ENCODE results near the gene ODF2. TPM values are rescaled to one million over a fixed set of nuclear protein-coding genes. Genes with fewer than 3 reads are reported as not detected.
A peak's percentile ranks its signal among the peaks of the same experiment; 100 is the strongest.
"Not testable (repeated sequence)": the region's sequence is repeated elsewhere in the genome, so short reads cannot be mapped to it uniquely, and the experiment has no call there.

Gene ODF2
- 19.8 and 36.9 TPM in 2 replicates for total RNA-seq

DNA sequence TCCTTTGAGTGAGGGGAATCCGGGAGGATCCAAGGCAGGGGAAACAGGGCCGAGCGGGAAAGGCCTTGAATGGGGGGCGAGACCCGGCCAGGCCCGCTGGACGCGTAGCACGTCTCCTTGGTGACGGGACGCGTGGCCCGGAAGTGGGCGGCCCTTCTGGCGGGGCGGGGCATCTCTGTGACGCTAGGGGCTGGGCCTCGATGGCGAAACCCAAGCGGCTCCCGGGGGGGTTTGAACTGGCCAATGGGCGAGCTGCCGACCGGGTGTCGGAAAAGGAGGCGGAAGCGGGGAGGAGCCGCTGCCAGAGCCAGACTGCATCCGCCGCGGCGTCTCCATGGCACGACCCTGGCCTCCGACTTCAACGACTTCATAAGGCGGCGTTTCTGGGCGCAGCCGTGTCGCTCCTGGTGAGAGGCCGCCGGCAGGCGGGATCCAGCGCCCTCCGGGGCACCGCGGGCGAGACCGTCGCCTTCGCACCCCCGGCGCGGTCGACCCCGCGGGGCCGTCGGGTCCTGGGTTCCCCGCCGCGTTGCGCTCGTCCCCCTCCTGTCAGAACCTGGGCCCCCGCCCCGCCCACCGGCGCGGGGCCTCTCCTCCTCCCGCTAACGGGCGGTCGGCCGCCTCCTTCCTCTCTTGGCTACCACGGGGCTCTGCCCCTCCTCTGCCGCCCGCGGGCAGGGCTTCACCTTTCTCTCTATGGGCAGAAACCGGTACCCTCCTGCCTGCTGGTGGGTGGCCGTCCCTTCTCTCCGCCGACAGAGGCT lies at the start of gene ODF2:
Gene ODF2, plus strand, starts transcription at position 158 of the 764 bp plus-strand sequence. Its CDS starts 86 bp downstream, at position 244.
- DNase-seq (ENCODE audit: extremely low read depth, low read depth, low spot score), result peak; percentile 45

DNA sequence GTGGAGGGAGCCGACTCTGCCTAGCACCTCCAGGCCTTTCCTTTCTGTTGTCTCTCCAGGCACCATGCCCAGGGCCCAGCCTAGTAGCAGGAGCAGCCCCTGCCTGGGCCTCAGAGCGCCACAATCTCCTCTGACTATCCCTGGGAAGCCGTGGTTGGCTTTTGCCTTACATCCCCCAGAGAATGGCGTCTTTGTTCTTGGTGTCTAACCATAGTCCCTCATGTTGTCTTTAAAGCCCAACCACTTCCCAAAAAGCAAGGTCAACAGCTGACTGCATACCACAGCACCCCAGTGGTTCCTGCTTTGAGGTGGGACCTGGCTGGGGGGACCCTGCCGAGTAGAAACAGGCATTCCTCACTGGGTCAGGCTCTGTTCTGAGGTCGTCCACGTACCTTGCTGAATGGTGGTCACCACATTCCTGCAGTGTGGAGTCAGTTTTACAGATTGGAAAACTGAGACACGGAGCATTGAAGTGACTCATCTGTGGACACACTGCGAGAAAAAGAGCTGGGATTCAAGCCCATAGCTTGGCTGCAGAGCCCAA lies 48.9 kb upstream of the ODF2 start:
- no peak for DNase-seq (ENCODE audit: extremely low read depth, low read depth, low spot score)

DNA sequence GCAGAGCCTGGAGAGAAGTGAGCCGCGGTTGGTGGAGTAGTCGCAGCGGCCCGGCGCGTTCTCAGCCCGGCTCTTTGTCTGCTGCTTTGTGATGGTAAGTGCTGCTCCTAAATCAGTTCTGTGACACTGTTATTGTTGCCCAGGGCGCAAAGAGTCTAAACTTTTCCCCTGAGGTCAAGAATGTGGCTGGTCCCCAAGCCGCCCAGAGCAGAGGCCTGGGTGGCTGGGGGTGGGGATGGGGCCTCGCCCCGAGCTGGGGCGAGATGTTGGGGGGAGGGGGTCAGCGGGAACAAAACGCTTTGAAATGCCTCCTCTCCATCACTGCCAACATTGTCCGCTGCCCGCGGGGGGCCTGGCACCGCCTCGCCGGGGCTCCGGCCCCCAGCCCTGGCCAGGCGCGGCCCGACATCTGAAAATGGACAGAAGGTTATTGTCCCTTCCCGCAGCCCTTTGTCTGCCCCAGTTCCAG lies 46.8 kb upstream of the ODF2 start:
- DNase-seq (ENCODE audit: extremely low read depth, low read depth, low spot score), result no peak

DNA sequence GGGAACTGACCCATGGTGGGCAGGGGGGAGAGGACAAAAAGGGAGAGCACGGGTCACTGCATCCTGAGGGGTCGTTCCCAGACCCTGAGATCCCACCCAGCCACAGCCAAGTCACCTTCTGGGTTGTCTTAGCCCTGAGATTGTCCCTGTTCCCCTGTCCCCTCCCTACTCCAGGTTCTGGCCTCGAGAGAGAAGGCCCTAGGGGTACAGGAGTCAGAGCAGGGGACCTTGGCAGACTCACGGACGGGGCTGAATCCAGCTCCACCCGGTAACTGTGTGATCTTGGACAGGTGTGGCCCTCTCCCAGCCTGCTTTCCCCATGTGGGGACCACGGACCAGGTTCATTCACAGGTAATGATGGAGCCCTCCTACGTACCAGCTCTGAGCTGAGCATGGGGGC lies 46.4 kb upstream of the ODF2 start:
- no peak for DNase-seq (ENCODE audit: extremely low read depth, low read depth, low spot score)

DNA sequence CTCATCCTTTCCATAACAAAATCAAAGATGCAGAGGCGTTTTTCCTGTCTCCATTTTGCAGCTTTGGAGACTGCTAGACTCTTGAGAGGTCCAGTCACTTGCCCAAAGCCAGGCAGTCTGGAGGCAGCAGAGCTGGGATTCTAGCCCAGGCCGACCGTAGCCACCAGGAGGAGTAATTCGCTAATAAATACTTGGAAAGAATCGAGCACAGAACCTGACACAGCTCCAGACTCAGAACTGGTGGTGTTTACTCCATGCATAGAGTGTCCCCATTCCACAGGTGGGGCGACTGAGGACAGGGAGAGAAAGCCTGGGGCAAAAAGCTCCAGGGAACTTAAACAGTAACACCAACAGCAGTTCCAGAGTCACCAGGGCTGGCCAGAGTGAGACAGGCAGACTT lies 45.8 kb upstream of the ODF2 start:
- no peak for DNase-seq (ENCODE audit: extremely low read depth, low read depth, low spot score)

DNA sequence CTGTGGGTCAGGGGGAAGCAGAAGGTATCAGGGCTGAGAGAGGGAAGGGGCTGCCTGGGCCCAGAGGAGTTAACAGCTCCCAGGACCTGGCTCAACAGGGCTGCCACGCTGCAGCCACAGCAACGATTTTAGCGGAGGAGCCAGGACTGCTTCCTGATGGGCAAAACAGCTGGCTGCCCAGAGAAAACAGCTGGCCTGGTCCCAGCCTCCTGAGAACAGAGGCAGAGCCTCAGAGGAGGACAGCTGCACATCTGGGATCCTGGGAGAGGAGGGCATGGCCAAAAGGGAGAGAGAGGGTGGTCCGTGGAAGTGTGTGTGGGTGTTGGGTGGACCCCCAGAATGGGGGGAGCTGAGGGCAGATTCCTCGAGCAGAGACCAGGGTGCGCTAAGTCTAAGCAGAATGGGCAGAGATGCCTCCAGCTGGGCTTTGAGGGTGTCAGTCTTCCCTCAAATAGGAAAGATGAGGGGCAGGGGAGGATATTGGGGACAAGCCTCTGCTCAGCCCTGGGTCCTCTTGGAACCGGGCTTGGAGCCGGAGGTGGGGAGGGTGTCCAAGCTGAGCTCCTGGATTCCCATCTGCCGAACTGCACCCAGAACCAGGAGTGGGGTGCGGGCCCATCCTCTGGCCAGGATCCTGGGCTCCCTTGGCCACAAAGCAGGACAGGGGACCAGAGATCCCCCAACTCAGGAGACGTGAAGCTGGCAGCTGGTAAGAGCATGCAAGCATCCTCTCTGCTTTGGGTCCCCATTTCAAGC lies 44.3 kb upstream of the ODF2 start:
- no peak for DNase-seq (ENCODE audit: extremely low read depth, low read depth, low spot score)

DNA sequence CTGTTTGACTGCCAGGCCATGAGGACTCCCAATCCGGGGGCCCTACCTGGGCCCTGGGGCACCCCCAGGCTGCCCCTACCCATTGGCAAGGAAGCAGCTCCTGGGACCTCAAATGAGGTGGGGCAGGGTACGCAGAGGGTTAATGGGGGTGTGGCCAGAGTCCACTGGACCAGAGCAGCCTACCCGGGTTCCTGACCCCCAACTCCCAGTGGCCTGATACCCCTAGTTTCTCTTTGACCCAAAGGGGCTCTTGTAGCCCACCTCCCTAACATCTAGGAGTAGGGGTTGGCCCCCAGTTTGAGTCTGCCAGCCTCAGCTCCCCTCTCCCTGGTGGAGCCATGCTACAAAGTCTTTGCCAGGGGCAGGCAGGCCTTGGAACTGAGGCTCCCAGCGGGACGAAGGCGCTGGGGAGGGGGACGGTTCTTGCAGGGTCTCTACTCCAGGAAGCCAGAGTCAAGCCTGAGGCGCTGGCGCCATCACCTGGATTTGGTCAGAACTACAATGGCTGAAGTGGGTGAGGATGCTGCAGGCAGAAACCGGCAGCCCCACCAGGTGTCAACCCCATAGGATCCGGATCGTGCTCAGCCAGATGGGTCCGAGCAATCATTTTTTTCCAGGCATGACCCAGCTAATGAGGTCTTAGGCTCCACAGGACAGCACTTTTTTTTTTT lies 43.6 kb upstream of the ODF2 start:
- DNase-seq (ENCODE audit: extremely low read depth, low read depth, low spot score), result no peak

DNA sequence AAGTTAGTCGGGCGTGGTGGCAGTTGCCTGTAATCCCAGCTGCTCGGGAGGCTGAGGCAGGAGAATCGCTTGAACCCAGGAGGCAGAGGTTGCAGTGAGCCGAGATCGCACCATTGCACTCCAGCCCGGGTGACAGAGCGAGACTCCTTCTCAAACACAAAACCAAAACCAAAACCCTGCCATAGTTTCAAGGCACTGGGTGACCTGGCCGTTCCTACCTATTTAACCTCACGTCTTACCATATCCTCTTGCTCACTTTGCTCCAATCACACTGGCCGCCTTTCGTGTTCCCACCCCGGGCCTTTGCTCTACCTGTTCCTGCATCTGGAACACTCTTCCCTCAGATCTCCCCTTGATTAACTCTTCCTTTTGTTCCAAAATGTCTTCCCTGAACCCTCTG lies 42.1 kb upstream of the ODF2 start:
- DNase-seq (ENCODE audit: extremely low read depth, low read depth, low spot score), result not testable (repeated sequence)

DNA sequence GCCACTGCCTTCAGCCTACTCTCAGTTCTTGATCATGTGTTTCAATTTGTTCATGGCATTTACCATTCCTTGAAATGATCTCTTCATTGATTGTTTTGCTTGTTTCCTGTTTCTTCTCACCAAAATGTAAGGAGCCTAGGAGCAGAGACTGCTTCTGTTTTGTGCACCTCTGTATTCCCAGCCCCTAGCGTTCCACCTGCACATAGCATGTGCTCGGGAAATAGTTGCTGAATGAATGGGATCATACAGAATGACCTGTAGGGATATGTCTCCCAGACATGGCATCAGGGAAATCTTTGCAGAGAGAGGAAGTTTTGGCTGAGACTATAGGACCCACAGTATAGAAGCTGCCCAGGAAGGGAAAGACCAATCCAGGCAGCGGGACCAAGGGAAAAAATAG lies 41.3 kb upstream of the ODF2 start:
- DNase-seq (ENCODE audit: extremely low read depth, low read depth, low spot score), result no peak

DNA sequence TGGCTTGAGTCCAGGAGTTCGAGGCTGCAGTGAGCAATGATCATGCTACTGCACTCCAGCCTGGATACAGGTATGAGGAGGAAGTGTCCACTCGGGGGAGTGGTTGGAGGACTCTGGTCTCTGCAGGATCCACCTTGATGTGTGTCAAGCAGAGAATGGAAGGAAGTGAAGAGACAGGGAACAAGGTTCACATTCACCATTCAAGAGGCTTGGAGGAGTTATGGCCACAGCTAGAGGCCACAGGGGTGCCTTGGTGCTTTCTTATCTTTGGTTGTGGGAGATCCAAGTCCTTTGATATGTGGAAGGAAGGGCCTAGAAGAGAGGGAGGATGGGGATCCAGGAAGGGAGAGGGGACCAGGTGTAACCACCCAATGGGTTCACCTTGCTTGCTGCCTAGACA lies 40.5 kb upstream of the ODF2 start:
- DNase-seq (ENCODE audit: extremely low read depth, low read depth, low spot score), result no peak

DNA sequence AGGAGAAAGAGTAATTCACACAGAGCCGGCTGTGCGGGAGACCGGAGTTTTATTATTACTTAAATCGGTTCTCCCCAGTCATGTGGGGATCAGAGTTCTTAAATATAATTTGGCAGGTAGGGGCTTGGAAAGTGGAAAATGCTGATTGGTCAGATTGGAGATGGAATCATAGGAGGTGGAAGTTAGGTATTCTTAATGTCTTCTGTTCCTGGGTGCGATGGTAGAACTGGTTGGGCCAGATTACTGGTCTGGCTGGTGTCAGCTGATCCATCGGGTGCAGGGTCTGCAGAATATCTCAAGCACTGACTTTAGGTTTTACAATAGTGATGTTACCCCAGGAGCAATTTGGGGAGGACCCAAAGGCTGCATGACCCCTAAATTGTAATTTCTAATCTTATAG lies 39.8 kb upstream of the ODF2 start:
- DNase-seq (ENCODE audit: extremely low read depth, low read depth, low spot score), result no peak

DNA sequence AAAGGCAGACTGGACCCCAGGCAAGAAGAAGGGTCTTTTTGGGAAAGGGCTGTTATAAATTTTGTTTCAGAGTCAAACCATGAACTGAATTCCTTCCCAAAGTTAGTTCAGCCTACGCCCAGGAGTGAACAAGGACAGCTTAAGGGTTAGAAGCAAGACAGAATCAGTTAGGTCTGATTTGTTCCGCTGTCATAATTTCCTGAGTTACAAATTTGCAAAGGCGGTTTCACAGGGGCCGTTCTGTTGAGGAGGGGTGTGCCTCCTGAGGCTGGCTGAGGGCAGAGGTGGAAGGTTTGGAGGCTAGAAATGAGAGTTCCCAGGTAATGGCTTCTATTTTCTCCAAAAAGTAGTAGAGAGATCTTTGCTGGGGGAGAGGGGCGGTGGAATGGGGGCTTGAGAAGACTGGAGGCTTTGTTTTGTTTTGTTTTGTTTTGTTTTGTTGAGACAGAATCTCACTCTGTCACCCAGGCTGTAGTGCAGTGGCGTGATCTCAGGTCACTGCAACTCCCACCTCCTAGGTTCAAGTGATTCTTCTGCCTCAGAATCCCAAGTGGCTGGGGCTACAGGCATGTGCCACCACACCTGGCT lies 39.3 kb upstream of the ODF2 start:
- DNase-seq (ENCODE audit: extremely low read depth, low read depth, low spot score), result no peak

DNA sequence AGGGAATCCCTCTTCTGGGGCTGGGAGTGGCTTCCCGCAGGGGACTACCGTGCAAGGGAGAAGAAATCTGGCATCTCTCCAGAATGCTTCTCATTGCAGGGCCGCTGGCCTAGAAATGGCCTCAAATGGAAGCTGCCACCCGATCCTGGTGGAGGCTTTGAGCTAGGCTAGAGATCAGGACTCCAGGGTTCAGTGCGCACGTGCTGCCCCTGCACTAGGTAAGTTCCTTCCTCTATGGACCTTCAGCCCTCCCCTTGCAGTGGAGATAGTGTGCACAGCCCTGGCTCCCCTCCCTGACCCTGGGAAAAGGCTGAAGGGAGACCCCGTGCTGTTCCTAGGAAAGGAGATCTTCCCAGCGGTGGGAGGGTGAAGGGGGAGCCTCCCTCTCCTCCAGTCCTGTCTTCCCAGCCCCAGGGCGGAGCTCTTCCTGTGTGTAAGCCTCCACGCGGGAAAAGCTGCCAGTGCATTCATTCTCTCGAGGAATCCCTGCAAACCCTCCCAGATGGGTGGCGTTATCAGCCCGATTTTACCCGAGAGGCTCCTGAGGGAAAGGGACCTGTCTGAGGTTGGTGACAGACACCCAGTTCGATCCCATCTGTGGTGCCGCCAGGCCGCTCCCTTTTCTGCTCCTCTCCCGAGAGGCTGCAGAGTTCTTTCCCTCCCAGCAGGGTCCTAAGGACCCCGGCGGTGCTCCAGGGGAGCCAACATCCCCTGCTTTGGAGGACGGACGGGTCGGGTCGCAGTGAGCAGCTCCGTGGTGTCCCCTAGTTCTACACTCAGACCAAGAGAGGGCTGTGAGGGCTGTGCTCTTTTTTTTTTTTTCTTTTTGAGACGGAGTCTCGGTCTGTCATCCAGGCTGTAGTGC lies 36.5 kb upstream of the ODF2 start:
- no peak for DNase-seq (ENCODE audit: extremely low read depth, low read depth, low spot score)

DNA sequence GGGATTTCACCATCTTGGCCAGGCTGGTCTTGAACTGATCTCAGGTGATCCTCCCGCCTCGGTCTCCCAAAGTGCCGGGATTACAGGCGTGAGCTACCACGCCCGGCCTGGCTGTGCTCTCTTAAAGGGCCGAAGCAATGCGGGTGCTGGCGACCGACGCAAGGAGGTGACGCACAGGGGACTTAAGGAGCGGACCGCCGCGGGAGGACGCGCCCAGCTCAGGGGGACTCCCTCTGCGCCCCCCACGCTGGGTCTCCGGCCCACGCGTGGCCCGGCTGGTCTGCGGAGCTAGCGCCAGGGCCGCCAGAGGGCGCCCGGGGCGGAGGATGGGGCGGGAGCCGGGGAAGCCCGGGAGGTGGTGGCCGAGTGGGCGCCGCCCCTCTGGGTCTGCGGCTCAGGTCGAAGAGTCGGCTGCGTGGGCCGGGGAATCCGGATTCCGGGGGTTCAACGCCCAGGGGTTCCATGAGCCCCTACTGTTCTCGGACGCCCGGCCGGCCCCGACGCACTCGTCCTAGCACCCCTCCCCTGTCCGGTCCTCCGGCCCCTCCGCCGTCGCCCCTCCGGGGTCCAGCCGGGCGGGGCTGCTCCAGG lies 35.7 kb upstream of the ODF2 start:
- DNase-seq (ENCODE audit: extremely low read depth, low read depth, low spot score), result no peak

DNA sequence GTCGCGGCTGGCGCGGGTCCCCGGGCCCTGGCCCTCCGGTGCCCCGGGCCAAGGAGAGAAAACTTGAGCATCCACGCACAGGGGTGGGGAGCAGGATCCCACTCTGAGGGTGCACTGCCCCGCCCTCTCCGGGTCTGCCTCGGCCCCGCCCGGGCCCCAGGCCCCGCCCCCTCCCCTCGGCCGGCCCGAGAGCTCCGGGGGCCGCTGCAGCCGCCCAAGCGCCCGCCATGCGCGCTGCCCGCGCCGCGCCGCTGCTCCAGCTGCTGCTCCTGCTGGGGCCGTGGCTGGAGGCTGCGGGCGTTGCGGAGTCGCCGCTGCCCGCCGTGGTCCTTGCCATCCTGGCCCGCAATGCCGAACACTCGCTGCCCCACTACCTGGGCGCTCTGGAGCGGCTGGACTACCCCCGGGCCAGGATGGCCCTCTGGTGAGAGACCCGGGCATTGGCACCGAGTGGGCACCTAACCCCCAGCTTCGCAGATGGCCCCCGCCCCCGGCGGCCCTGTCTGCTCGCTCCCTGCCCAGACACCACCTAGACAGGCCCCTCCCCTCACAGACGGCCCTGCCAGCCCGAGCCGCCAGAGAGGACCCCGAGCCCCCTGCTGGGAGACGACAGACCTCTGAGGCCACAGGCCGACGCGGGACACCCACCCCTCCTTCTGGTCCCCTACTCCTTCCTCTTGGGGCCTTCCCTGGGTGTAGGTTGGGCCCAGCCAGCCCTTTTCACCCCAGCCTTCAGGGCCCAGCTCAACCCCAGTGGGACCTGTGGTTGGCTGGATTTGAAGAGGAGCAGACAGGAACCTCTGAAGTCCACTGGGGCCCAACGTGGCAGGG lies 34.9 kb upstream of the ODF2 start, which contains the start of gene CERCAM:
Gene CERCAM, plus strand, starts transcription at position 207 of the 831 bp plus-strand sequence. Its CDS starts 21 bp downstream, at position 228.
- no peak for DNase-seq (ENCODE audit: extremely low read depth, low read depth, low spot score)

DNA sequence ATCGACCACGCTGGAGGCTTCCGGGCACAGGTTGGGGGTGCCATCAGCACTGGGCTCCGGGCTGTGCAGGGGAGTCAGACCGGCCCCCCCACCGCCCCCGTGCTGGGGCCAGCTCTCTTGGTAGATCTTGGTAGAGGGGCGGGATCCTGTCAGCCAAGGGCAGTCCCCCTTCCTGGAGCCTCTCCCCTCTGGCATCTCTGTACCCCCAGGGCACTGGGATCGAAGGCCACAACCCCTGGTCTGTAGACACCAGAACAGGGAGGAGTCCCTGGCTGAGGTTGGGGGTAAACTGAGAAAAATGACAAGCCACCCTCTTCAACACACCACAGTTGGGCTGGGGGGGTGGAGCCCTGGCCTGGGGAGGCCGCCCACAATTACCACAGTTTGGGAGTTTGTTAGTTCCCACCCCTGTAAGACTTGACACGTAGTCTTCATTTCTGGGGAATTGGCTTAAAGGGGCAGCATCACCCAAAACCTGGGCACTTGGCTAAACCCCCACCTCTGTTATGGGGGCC lies 34.3 kb upstream of the ODF2 start:
- DNase-seq (ENCODE audit: extremely low read depth, low read depth, low spot score), result no peak

DNA sequence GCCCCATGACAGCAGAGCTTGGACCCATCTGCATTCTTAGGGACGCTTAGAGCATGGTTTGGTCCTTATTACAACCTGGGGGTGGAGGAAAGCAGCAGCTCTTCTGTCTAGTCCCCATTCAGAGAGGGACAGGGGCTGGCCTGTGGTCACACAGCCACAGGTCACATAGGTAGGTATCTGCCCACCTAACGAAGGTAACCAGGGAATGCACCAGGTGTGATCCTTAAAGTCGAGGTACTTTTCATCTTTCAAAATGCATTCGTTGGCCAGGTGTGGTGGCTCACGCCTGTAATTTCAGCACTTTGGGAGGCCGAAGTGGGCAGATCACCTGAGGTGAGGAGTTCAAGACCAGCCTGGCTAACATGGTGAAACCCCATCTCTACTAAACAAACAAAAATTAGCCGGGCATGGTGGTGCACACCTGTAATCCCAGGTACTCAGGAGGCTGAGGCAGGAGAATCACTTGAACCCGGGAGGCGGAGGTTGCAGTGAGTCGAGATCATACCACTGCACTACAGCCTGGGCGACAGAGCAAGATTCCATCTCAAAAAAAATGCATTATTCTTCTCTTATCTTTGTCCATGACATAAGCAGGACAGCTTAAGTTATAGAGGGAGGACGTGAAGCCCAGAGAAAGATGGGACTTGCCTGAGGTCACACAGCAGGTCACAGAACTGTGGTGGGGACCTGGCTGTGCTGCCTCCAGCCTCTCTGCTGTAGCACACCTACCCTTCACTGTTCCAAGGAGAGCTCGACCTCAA lies 33.6 kb upstream of the ODF2 start:
- not testable (repeated sequence) for DNase-seq (ENCODE audit: extremely low read depth, low read depth, low spot score)

DNA sequence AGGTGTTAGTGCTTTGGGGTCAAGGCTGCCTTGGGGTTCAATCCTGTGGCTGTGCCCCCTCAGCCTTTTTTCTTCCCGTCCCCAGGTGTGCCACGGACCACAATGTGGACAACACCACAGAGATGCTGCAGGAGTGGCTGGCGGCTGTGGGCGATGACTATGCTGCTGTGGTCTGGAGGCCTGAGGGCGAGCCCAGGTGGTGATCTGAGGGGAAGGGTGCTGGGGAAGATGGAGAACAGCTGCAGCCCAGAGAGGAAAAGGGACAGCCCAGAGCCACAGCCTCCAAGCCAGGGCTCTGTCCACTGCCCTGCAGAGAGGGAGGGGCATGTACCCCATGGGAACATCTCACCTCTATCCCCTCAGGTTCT lies 33.0 kb upstream of the ODF2 start:
- no peak for DNase-seq (ENCODE audit: extremely low read depth, low read depth, low spot score)
